Posterior vena cava (tissue), 2 donors: ENCODE results near the gene LSP1. TPM values are rescaled to one million over a fixed set of nuclear protein-coding genes. Genes with fewer than 3 reads are reported as not detected.

Experiments used
- DNase-seq: peaks from one replicate; pipeline ENCODE4 v3.0.0-alpha.2; 2020; ENCODE audit warnings: low spot score
- intact Hi-C, 2 donors: fragments of 100-400 bp; cut with DNase I; formaldehyde crosslinking; loops; one replicate each; pipeline versions ENCODE4 v1.14.1 to v1.14.2; 2022 to 2023
- total RNA-seq, 2 donors: library from RNA; stranded (reverse); fragmentation: NEBNext Ultra II Directional; extraction: Animal tissue kit (Norgen Biotek cat#: 25700); gene quantifications; one replicate each; pipeline ENCODE4 v1.2.1, GENCODE V29; 2021
- donor health status: DM: yes; HTN: yes; CAD: no.
- donor health status: DM: yes; HTN: yes; CAD: no.

Gene LSP1
- total RNA-seq, 2 donors from 2014 or later: 39.1 to 122 TPM

DNA sequence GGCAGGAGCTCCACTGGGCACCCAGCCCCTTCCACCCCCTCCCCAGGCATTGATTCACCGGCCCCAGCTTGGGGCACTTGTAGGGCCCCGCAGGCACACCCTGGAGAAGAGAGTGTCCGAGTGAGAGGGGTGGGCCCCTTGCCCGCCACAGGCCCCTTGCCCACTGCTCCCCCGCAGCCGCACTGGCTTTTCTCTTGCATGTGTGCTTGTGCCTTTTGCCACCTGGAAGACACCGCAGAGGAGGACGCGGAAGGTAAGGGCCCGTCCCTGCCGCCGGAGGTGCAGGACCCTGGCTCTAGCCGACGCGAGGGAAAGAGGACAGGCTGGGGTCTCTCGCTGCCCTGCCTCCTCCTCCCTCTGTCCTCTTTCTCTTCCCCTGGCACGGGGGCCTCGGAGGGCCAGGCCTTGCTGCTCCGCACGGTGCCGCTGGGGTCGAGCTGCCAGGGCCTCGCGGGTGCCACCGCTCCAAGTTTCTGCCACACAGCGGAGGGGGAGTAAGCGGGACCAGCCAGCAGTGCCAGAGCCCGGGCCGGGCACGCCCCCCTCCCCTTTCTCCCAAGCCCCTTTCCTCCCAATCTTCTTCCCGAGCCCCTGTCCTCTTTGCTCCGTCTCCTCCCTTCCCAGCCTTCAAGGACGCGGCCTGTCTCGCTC, 76.1 kb downstream of the LSP1 start:
- peak; percentile 74 for DNase-seq
- intact Hi-C loops: no loop called here

DNA sequence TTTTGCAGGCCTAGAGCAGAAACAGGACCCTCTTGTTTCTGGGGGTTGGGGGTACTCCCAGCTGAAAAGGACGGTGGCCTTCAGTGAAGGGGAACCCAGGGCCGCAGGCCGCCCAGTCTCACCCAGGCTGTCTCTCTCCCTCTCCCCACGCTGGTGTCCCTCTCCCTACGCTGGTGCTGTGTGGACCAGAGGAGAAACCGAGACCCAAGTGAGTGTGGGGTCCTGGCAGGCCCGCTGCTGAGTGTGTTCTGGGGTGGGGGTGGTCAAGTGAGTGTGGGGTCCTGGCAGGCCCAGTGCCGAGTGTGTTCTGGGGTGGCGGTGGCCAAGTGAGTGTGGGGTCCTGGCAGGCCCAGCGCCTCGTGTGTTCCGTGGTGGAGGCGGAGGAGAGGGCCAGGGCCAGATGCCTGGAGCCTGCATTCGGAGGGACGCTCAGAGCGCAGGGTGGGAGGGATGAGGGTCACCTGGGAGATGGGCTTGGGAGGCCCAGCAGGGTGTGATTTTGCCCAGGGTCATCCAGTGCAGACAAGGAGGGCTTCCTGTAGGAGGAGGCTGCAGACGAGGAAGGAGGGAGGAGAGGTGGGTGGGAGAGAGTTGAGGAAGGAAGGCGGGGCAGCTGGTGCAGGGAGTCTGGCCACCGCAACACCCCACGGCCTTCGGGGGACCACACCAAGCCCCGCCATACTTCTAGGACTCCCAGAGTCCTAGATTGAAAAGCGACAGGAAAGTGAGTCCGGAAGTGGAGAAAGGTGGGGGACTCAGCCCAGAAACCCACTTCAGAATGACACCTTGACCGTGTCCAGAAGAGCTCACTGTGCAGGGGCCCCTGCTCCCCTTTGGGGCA, 77.0 kb downstream of the LSP1 start:
- intact Hi-C loops: no loop called here
- peak; percentile 76 for DNase-seq

DNA sequence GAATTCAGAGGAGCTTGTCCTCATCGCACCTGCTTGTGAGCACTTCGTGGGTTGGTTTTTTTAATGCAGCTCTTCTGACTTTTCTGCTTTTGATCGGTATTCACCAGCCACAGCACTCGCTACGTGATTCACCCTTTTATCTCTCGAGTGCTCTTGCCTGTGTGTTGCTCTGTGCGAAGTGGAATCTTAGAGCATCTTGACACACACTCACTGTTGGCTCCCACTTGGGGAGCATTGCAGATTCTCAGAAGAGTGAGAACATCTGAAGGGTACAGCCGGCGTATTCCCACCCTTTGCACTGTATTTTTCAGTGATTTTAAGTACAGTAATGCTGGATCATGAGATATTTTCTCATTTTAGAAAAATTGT, 77.6 kb downstream of the LSP1 start:
- intact Hi-C loops: no loop called here
- DNase-seq: peak; percentile 45

DNA sequence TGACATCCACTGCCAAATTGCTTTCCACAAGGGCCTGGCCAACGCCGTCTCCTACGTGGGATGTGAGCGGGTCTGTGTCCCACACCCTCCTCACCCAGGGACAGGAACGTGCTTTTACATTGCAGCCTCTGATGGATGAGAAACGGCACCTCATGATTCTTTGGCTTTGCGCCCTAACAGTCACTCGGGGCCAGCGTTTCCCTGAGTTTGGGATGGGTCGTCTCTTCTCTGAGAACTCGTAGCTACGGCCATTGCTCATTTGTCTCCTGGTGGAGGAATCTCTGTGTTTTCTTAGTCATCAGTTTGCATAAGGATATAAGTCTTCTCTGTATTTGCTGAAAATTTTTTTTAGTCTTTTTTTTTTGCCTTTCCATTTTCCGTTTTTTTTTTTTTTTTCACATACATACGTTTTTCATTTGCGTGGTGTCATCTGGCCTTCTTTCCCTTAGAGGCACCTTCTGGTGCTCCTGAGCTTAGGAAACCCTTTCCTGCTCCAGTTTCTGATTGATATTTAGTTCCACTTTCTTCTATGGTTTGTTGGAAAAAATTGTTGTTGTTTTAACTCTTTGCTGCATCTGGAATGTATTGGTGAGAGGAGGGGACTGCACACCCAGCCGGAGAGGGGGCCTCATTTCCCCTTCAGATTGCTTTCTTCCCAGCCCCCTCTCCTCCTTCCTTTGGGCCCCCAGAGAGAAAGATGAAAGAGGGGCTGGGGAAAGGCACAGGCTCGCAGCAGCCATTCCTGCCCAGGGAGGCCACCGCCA, 78.6 kb downstream of the LSP1 start:
- intact Hi-C loops: no loop called here

DNA sequence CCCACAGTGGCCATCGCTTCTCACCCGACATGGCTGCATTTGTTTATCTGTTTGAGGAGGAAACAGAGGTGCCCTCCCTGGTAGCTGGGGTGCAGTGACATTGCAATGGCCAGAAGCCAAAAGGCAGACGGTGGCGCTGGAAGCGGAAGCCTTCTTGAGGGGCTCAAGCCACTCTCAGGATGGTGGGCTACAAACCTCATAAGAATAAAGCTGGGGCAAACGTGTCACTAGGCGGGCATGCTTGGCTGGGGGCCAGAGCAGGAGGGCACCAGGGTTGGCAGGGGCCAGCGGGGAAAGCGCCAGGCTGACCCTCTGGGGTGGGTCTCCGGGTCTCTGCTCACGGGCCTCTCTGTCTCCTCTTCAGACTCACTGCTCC, 79.2 kb downstream of the LSP1 start:
- peak; percentile 74 for DNase-seq
- intact Hi-C loops: no loop called here

More for the DNA sequence above, 78.6 kb downstream of the LSP1 start:
- DNase-seq: peak; percentile 94

DNA sequence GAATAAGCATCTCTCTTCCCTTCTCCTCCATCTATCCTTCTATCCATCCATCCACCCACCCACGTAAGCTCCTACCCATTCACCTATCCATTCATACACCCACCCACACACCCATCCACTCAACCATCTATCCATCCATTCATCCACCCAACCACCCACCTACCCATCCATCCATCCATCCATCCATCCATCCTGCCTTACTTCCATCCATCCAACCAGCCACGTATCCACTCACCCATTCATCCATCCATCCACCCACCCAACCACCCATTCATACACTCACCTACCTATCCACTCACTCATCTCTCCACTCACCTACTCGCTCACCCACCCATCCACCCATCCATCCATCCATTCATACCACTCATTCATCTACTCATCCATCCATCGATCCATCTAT, 79.8 kb downstream of the LSP1 start:
- intact Hi-C loops: no loop called here
- peak; percentile 5 for DNase-seq

DNA sequence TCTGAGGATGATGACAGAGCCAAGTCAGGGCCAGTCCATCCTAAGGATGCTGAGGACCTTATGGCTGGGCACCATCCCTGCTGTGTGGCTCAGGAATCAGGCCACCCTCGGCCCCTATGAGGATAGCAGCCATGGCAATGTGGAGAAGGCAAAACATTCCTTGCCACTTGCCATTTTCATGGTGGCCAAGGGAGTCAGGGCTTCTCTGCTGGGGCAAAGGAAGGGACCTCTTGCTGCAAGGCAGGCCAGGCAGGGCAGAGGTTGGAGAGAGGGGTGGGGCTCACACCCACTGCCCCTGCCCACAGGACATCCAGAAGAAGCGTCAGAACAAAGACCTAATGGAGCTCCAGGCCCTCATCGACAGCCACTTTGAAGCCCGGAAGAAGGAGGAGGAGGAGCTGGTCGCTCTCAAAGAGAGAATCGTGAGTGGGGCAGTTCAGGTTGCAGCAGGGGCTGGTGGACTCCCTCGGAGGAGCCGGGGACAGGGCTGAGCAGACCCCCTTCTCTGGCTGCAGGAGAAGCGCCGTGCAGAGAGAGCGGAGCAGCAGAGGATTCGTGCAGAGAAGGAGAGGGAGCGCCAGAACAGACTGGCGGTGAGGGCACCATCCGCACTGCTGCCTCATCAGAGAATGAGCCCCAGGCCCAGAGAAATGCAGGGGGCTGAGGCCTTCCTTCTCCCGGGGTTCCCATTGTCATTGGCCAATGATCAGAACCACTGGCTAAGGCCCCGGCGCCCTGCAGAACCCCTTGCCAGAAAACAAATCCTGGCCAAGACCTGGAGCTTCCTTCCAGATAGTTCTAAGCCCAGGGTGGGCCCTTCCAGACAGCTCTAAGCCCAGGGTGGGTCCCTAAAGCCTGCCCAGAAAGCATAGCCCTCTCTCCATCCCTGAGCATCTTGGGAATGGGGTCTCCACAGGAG, 80.8 kb downstream of the LSP1 start:
- DNase-seq: peak; percentile 79
- intact Hi-C loops: loop anchor here in 1 of 2 donors (2.0 kb wide), 1 partner anchor 19 kb away; no protein-coding TSS in a partner anchor

DNA sequence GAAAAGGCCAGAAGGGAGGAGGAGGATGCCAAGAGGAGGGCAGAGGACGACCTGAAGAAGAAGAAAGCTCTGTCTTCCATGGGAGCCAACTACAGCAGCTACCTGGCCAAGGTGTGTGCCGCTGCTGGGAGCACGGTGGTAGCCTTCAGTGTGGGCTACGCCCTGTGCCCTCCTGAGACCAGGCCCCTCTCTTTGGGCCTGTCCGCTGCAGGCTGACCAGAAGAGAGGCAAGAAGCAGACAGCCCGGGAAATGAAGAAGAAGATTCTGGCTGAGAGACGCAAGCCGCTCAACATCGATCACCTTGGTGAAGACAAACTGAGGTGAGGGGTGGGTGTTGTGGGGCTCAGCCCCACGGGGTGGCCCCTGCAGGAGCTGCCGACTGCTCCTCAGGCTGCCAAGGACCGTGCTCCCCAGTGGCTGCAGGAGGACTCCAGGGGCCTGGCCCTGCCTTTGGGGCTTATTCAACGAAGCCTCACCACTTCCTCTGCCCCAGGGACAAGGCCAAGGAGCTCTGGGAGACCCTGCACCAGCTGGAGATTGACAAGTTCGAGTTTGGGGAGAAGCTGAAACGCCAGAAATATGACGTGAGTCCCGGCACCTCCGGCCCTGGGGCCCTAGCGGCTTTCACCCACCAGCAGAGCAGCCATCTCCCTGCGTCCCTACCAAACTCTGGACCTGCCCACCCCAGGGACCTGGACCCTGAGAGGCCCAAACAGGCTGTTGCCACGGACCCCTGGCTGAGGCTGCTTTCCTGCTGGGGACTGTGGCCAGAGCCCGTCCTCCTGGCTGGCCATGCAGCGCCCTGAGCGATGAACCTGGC, 81.7 kb downstream of the LSP1 start:
- intact Hi-C loops: loop anchor here in 1 of 2 donors (2.0 kb wide), 1 partner anchor 20 kb away; no protein-coding TSS in a partner anchor
- DNase-seq: peak; percentile 51

DNA sequence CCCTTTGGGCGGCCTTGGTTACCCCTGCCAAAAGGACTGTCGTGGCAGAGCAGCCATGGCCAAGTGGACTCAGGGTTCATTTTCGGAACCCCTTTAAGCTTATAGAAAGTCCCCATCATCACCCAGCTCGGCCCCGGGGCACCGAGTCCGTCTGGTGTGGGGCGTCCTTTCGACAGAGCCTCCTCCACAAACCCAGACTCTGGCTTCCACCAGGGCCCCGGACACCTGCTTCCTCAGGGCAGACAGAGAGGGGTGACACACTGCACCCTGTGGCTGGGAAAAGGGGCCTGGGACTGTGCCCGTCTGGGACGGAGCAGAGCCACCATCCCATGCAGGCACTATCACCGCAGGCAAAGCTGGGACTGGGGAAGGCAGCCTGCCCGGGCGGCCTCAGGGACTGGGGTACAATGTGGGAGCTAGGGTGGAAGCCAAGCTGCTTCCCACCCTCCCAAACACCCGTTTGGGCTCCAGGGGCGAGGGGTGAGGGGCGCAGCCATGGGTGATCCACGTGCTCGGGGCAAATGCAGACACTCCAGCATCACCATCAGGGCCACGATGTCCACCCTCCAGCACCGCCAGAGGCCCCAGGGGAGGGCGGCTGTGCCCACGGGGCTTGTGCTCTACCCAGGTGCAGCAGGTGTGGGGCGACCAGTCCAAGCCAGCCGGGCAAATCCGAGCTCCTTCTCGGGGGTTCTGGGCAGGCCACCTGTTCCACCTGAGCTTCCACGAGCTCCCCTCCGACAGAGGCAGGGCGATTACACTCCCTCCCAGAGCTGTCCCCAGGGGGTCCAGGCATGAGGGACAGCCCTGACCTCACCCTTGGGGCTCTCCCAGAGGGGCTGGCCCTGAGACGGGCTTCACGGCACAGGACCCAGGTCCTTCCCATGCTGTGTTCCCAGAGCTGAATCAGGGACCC, 82.5 kb downstream of the LSP1 start:
- DNase-seq: peak; percentile 79
- intact Hi-C loops: loop anchor here in 1 of 2 donors (2.0 kb wide), 1 partner anchor 21 kb away; no protein-coding TSS in a partner anchor

DNA sequence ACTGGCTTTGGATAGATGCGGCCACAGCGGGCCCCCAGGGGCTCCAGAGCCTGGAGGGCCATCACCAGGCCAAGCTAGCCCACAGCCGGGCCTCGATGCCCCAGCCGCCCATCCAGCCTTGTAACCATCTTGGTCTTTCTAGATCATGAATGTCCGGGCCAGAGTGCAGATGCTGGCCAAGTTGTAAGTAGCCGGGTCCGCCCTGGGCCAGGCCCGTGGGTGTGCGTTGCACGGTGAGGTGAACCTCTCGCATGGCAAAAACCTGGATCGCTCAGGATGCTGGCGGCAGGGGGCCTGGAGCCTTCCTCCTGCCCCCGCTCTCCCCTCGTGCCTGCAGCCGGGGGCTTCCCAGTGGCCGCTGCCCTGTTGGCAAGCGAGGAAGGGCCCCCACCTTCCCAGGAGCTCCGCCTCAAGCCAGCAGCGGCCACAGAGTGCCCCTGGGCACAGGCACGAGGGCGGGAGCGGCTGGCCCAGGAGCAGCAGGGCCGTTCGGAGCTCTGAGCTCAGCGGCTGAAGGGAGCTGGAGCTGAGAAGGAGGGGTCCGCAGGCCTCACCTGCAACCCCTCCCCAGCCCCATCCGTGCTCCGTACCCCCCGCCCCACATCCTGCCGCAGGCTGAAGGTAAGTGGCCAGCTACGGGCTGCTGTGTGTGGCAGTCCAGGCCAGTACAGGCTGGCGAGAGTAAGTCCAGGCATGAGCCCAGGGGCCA, 83.3 kb downstream of the LSP1 start:
- peak; percentile 82 for DNase-seq

DNA sequence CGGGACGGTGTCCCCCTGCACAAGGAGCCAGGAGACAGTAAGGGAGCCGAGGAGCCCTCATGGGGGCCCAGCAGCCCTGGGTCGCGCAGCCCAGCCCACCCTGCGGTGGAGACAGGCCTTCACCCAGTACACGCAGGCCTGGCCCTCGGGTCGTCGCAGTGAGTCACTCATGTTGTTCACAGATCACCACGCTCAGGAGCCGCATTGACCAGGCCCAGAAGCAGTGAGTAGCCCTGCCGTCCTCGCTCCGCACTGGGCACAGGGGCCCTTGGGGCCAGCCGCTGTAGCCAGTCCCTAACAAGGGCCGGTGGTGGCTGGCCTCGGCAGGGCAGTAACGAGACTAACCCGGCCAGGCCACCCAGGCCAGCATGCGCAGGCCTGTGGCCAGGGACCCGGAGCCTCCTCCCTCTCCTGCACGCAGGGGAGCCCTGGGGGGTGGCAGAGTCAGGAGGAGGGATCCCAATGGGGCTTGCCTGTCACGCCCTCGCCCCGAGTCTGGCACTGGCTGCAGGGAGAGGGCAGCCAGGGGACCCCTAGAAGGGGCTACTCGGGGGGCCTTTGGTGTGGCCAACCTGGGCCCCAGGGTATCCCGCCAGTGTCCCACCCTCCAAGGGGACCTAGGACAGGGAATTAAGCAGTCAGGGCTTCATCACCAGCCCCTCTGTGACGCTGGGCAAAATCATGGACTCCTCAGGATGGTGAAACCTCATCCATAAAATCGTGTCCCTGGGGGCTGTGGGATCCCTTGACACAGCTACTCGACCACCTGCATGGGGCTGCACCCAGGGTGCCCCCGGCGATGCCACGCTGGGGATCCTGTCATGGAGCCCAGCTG, 84.1 kb downstream of the LSP1 start:
- peak; percentile 80 for DNase-seq
- intact Hi-C loops: no loop called here

More for the DNA sequence above, 83.3 kb downstream of the LSP1 start:
- intact Hi-C loops: no loop called here

DNA sequence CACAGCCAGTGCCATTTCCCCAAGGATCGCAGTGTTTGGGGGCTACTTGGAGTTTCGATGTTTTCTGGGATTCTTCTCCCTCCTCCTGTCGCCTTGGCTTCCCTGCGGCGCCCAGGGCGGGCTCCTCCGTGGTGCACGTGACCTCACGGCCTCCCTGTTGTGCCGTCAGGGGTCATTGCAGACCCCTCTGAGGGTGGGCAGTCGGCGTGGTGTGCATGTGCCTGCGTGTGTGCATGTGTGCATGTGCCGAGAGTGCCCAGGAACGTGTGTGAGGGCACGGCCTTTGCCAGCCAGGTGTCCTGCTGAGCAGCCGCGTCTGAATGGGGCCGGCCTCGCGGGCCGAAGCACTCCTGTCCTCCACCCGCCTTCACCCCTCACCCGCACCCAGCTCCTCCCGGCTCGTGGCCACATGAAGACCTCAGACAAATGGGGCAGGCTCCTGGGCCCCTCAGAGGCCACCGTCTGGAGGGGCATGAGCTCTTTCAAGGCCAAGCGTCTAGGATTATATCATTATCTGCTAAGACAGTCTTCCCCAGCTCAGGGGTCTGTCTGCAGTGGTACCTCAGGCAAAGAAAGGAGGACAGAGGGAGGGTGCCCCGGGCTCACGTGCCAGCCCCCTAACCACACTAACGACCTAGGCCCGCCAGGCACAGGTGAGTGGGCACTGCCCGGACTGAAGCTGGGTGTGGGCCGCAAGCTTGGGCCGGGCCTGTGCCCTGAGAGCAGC, 84.9 kb downstream of the LSP1 start:
- DNase-seq: peak; percentile 80
- intact Hi-C loops: no loop called here

DNA sequence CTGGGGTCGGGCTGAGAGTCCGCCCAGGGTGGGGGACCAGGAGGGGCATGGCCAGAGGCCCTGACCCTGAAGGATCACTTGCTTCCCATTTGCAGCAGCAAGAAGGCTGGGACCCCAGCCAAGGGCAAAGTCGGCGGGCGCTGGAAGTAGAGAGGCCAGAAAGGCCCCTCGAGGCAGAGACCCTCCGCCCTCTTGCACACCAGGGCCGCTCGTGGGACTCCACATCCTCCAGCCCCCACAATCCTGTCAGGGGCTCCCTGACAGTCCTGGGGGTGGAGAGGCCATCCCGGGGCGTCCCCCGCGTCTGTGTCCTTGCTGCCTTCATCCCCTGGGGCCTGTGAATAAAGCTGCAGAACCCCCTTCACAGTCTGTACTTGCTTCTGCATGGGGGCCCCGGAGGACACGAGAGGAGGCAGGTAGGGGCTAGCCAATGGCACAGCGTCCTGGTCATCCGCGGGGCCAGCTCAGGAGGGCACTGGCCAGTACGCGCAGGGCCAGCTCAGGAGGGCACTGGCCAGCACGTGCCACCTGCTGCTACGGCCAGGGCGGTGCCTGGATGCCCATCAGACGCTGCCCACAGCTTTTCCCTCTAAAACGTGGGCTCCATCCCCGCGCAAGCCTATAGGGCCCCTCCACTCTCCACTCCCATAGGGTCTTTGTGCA, 85.6 kb downstream of the LSP1 start:
- intact Hi-C loops: no loop called here
- DNase-seq: peak; percentile 81

DNA sequence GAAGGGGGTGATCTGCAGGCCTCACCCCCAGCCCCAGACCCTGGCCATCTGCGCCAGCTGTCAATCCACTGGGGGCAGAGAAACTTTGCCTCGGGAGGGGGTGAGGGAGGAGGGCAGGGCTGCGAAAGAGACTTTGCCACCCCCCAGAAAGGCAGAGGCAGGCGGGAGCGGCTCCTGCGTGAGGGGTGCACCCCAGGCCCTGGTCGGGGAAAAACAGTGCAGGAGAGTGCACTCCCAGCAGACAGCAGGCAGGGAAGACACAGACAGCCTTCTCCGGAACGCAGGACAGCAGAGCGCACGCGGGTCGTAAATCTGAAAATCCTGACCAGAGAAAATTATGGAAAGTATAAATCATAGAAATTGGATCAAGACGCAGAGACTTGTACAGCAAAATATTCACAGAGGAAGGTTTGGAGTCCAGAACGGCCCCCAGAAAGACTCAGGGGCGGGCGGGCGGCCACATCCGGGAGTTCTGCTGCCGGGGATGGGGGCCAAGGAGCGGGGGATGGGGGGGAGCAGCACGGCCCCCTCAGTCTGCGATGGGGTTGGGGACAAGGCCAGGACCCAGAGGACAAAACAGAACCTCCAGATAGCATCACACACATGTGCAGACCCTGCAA, 86.2 kb downstream of the LSP1 start:
- intact Hi-C loops: no loop called here
- DNase-seq: peak; percentile 82
